SK-N-MC (cell line): Measurements from ENCODE around the gene BLNK.

Experiments used
- EZH2 ChIP-seq: fragments of 200-600 bp; sonication (generic); IDR thresholded peaks from one replicate; pipeline ENCODE4 v1.6.1; 2017; ENCODE audit warnings: antibody characterized with exemption
- FOXP2 ChIP-seq: optimal IDR thresholded peaks from 2 replicates; pipeline ENCODE3; 2011; ENCODE audit warnings: mild to moderate bottlenecking, moderate library complexity; ENCODE audit not compliant: insufficient read depth; ENCODE audit errors: extremely low read length, control extremely low read depth

DNA sequence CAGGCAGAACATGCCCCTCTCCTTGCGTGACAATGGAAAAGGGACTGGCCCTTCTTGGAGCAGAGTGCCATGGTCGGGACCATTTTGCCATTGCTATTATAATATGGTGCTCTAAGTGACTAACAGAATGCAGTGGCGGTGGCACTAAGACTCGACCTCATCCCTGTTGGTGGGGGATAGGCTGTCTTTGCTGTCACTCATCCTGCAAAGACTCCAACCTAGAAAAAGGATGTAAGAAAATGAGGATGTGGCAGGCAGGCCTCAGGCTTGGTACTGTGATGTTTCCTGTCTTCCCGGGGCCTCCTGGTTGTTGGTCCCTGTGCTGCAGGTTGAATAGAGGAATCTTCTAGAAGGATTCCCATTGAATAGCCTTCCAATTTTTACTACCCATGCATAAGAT is 18.6 kb downstream of the BLNK start:
- TF ChIP-seq FOXP2 (no peak), EZH2 (no peak)
